Endometrial microvascular endothelial cells (primary cell): ENCODE measurements around the gene IMPDH1. TPM values are rescaled to one million over a fixed set of nuclear protein-coding genes. Genes with fewer than 3 reads are reported as not detected.

Experiments
- in situ Hi-C: cut with HindIII; loops from 2 replicates; pipeline ENCODE4 v1.10.0; 2017; ENCODE audit warnings: low sequenced_read_pairs, low pct_unique_long_range_greater_than_20kb; ENCODE audit errors: inconsistent ontology term
- total RNA-seq: library from RNA; depleted of rRNA; stranded (reverse); fragments of >200 nt; gene quantifications from one replicate; pipeline ENCODE4 v1.2.3, GENCODE V29; 2015; ENCODE audit errors: inconsistent ontology term

Gene IMPDH1
- total RNA-seq, 1 donor from 2014 or later = 120 TPM

- in situ Hi-C loops = no loop called here
Measured at GRCh38 chr7:128437426-128438332, 27.9 kb upstream of the IMPDH1 start.

DNA sequence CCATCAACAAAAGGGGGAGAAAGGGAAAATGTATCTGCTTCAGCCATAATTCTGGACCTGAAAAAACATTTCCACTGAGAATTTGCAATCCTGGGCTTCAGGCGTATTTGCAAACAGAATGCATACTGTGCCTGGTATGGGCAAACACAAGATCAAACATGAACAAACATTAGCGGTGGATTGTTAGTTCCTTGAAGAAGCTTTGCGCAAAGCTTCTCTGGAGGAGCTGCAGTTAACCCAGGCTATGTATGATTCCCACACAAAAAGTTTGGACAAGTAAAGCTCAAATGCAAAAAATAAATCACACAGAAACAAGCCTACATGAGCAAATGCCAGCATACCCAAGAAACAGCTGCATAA lies 25.5 kb upstream of the IMPDH1 start:
- in situ Hi-C loops = no loop called here

GRCh38 chr7:128434413-128435326 lies 24.9 kb upstream of the IMPDH1 start:
- in situ Hi-C loops = no loop called here

- in situ Hi-C loops = no loop called here
Measured at GRCh38 chr7:128431754-128432153, 22.0 kb upstream of the IMPDH1 start.

DNA sequence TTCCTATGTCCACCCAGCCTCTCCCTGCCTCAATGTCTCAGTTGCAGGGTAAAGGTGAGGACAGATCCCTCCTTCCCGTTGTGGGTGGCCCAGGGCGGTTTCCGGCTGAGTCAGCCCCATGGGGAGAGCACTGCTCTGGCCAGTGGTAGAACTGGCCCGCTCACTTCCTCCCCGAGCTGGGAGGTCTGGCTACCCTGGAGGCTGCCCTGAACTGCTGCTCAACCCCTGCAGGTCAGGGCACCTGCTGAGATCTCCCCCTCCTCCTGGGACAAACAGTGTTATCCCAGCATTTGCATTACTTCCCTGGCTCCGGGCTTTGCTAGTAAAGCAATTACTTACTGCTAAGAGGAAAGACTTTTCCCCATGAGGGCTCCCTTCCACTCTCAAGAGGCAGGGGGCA lies 21.4 kb upstream of the IMPDH1 start:
- in situ Hi-C loops = no loop called here

DNA sequence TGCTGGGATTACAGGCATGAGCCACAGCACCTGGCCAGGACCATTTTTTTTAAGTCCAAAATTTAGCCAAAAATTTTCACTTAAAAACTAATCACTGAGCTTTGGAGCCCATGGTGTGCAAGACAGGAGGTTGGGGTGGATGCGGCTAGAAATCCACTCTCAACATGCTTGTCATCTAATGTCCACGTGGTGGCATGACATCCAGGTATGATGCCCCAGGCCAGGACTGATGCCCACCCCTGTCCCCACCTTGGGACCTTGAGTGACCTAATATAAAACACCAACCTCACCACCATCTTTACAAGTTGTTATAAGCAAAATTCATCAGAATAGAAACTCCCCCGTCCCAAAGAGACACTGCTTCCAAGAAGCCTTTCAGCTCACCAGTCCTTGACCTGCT lies 20.4 kb upstream of the IMPDH1 start:
- in situ Hi-C loops = no loop called here

DNA sequence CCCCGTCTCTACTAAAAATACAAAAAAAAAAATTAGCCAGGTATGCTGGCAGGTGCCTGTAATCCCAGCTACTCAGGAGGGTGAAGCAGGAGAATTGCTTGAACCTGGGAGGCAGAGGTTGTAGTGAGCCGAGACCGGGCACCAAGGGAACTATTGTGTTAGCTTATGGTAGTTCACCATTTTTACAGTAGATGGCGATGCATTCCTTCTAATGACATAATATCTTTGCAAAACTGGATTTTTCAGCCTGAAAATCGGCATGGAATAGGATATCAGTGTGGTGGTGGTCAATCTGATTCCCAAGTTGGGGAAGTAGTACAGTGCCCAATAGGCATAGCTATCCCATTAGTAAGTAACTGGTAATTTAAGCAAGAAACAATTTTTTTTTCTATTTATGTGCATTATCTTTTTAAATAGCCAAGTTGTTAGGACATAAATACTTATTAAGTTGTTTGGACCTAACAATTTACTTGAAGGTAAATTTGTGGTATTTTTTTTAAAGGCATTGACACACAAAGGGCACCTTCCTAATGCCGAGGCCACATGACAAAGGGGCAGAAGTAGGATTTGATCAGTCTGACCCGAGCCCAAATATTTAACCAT lies 17.6 kb upstream of the IMPDH1 start:
- in situ Hi-C loops = no loop called here

DNA sequence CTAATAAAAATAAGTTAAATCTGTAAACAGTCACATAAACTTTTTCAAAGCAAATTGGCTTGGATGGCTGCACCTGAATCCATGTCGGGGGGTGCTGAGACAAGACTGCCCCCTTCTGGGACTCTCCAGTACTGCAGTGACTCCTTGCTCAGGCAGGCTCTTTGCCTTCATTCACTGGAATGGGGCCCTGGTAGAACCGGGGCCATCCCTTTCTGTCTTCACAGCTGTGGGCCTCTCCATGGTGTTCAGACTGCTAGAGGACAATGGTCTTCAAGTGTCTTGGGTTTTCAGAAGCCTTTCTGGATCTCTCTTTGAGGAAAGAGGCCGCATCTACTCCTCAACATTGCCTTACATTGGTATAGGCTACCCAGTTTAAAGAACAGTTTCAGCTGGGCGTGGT lies 16.1 kb upstream of the IMPDH1 start:
- in situ Hi-C loops = no loop called here

DNA sequence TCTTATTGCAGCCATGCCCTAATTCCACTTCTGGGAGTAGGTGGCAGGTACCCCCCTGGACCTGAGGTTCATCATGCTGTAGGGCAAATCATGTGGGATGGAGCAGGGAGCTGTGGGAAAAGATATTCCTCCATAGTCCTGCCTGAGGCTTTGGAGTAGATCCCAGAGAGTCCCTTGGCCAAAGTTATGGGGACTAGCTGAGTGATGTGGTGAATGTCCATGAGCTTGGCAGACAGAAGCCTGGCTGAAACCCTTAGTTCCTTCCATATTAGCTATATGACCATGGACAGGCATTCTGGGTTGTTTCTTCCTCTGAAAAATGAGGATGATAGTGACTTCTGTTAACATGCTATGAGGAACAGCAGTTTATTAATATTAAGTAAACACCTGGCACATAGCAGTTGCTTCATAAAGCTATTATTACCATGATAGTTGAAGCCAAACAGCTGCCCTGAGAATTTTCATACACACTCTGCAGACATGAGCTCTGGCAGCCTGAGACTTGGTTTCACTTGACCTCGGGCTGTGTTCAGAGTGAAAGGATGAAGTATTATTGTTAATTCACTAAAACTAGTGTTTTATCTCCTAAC lies 15.0 kb upstream of the IMPDH1 start:
- in situ Hi-C loops = no loop called here

- in situ Hi-C loops = no loop called here
Measured at GRCh38 chr7:128422842-128423241, 13.1 kb upstream of the IMPDH1 start.

DNA sequence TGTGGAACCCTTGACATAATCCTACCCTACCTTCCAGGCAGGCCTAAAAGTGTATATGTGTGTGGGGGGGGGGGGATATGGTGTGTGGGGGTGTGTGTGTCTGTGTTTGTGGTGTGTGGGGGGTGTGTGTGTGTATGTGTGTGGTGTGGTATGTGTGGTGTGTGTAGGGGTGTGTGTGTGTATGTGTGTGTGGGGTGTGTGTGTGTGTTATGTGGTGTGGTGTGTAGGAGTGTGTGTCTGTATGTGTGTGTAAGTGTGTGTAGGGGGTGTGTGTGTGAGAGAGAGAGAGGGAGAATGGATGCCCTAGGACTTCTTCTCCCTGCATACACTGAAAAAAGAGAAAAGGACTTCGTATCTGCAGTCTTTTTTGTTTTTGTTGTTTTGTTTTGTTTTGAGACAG lies 12.3 kb upstream of the IMPDH1 start:
- in situ Hi-C loops = no loop called here

- in situ Hi-C loops = no loop called here
Measured at GRCh38 chr7:128421384-128421783, 11.6 kb upstream of the IMPDH1 start.

GRCh38 chr7:128420773-128421172 lies 11.0 kb upstream of the IMPDH1 start:
- in situ Hi-C loops = no loop called here

- in situ Hi-C loops = no loop called here
Measured at GRCh38 chr7:128419257-128419656, 9.5 kb upstream of the IMPDH1 start.

GRCh38 chr7:128417071-128417470 lies 7.3 kb upstream of the IMPDH1 start:
- in situ Hi-C loops = no loop called here

GRCh38 chr7:128415217-128415785 lies 5.5 kb upstream of the IMPDH1 start:
- in situ Hi-C loops = no loop called here

DNA sequence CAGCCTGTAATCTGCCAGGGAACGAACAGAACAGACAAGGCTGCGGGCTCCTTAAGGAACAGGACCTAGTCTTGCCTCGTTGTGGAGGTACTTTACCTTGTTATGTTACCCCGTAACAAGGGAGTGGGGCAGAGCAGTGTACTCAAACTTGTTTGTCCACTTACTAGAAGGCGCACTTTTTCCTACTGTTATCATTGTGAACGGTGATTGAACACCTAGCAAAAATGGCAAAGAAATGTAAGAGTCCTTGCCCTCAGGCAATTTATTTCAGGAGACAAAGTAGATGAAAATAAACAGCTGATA lies 620 bp upstream of the IMPDH1 start:
- in situ Hi-C loops = no loop called here

DNA sequence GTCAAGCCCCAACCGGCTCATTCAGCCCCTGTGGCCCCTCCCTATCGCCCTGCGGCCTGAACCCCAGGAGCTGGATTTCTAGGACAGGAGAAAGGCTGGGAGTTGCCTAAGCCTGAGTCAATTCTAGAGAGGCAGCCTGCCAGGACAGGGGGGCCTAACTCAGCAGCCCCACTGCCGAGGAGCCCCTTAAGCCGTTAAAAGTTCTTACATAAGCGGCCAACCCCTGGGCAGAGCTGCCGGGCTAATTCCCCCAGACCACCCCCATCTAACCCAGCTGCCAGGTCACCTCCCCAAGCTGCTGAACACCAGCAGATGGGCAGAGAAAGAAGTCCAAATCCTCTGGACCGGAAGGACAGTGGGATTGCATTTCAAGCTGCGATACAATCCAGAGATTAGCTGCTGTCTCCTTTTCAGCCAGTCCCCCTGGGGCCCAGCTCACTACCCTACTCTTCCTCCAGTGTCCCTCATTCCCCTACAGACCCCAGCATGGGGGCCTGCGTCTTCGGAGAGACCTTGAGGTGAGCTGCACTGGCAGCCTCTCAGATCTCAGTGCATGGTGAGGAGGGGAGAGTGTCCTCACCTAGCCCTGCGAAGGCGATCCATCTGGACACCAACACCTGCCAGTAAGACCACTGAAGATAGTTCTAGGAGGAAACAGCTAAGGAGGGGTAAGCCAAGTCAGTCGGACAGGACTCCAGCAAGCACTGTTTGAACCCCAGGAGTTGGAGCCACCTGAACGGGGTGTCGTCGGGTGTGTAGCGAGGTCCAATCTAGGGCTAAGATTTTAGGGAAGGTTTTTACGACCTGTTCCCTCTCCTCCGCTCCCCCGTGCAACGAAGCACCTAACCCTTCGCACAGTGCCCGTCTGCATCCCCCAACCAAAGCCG lies 830 bp downstream of the IMPDH1 start:
- in situ Hi-C loops = no loop called here
